Measurements from ENCODE around the gene SPRY4.

The SPRY4 gene

GRCh38 chr5:142313682-142314081 lies 11.1 kb downstream of the SPRY4 start:
- no peak overlapping the region for H3K27ac ChIP-seq
- TF ChIP-seq CTCF (conservative IDR thresholded peaks at IDR 0.05) (no peak), ZFX (IDR thresholded peaks at IDR 0.05) (no peak)

GRCh38 chr5:142313275-142313674 lies 11.5 kb downstream of the SPRY4 start:
- no peak overlapping the region for H3K27ac ChIP-seq
- TF ChIP-seq CTCF (conservative IDR thresholded peaks at IDR 0.05) = no peak
- no peak for TF ChIP-seq ZFX (IDR thresholded peaks at IDR 0.05)

GRCh38 chr5:142312399-142312798 lies 12.4 kb downstream of the SPRY4 start:
- no peak overlapping the region for H3K27ac ChIP-seq
- TF ChIP-seq CTCF (conservative IDR thresholded peaks at IDR 0.05) (no peak), ZFX (IDR thresholded peaks at IDR 0.05) (no peak)

- H3K27ac ChIP-seq = no peak overlapping the region
- TF ChIP-seq ZFX (IDR thresholded peaks at IDR 0.05) = no peak
- TF ChIP-seq CTCF (conservative IDR thresholded peaks at IDR 0.05) = no peak
These were observed 13.1 kb downstream of the SPRY4 start for GRCh38 chr5:142311725-142312124.

- no peak overlapping the region for H3K27ac ChIP-seq
- TF ChIP-seq ZFX (IDR thresholded peaks at IDR 0.05) = no peak
- no peak for TF ChIP-seq CTCF (conservative IDR thresholded peaks at IDR 0.05)
These were observed 14.0 kb downstream of the SPRY4 start for GRCh38 chr5:142310803-142311202.

GRCh38 chr5:142309747-142310318 lies 15.0 kb downstream of the SPRY4 start:
- TF ChIP-seq ZFX (IDR thresholded peaks at IDR 0.05) (no peak), CTCF (conservative IDR thresholded peaks at IDR 0.05) (no peak)
- H3K27ac ChIP-seq = no peak overlapping the region

- no peak overlapping the region for H3K27ac ChIP-seq
These were observed 16.5 kb downstream of the SPRY4 start for GRCh38 chr5:142308358-142308757.

More at GRCh38 chr5:142308358-142308757, 16.5 kb downstream of the SPRY4 start:
- TF ChIP-seq CTCF (conservative IDR thresholded peaks at IDR 0.05) (no peak), ZFX (IDR thresholded peaks at IDR 0.05) (no peak)

Measured in C4-2B (cell line).